Measurements from ENCODE around the gene EGFR. TPM values are rescaled to one million over a fixed set of nuclear protein-coding genes. Genes with fewer than 3 reads are reported as not detected.

EGFR gene
- total and polyA plus RNA-seq, 2 experiments from 2014 or later, result 21.6 to 51.0 TPM

DNA sequence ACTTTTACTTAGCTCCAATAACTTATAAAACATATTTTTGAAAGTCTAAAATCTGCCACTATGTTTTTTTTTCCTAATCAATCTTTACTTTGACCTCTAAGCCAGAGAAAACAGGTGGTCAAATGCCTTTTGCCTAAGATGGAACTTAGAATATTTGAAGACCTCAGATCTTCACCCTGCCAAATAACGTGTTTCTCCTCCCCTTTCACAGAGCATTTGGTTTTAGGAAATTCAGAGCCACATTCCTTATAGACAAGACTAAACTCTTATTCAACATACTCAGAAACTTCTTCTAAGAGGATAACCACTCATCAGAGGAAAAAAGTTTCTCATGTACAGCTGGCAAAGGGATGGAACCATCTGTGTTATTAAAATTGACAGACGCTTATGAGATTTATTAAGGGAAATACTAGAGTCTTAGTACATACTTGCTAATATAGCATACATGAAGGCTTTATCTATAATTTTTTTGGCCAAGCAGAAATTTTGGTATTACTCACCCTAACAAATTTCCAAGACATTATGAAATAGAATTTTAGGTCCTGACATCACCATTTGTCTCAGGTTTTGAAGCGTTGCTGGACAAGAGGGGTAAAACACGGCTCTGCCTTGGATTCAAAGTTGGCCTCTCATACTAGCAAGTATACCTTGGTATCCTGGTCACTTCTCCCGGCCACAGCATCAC, 2.6 kb upstream of the EGFR start:
- Histone ChIP-seq H3K36me3 (replicated peaks; ENCODE audit: insufficient read depth, low read depth) (no peaks in the 10 kb centered on the region), H3K27ac (no peak overlapping the region), H4K20me1 (ENCODE audit: insufficient read depth, poor library complexity, severe bottlenecking) (peaks cover 4% of the 10 kb centered on the region), H3K27me3 (no peaks in the 10 kb centered on the region), H2AFZ (no peak overlapping the region), H3K9me2 (replicated peaks; ENCODE audit: insufficient read depth) (no peaks in the 10 kb centered on the region), H3K4me1 (ENCODE audit: insufficient read depth) (no peaks in the 10 kb centered on the region), H3K79me2 (peaks cover 19% of the 10 kb centered on the region), H3K4me3 (no peak overlapping the region), H3K9me3 (ENCODE audit: low read depth) (no peaks in the 10 kb centered on the region), H3K4me2 (no peak overlapping the region)
- DNase-seq (ENCODE audit: low spot score), result no peak
- whole genome bisulfite sequencing (ENCODE audit: low lambda C conversion rate, missing lambda C conversion rate), result 85% methylated on average over 5 of the region's 5 CpGs
- TF ChIP-seq, protein P1, sequence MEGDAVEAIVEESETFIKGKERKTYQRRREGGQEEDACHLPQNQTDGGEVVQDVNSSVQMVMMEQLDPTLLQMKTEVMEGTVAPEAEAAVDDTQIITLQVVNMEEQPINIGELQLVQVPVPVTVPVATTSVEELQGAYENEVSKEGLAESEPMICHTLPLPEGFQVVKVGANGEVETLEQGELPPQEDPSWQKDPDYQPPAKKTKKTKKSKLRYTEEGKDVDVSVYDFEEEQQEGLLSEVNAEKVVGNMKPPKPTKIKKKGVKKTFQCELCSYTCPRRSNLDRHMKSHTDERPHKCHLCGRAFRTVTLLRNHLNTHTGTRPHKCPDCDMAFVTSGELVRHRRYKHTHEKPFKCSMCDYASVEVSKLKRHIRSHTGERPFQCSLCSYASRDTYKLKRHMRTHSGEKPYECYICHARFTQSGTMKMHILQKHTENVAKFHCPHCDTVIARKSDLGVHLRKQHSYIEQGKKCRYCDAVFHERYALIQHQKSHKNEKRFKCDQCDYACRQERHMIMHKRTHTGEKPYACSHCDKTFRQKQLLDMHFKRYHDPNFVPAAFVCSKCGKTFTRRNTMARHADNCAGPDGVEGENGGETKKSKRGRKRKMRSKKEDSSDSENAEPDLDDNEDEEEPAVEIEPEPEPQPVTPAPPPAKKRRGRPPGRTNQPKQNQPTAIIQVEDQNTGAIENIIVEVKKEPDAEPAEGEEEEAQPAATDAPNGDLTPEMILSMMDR (IDR thresholded peaks at IDR 0.05; ENCODE audit: poor library complexity), result no peak
- TF ChIP-seq EZH2 (IDR thresholded peaks at IDR 0.05; ENCODE audit: borderline replicate concordance) (no peak), EZH2phosphoT487 (IDR thresholded peaks at IDR 0.05; ENCODE audit: low read depth, severe bottlenecking, unreplicated experiment) (no peak)

DNA sequence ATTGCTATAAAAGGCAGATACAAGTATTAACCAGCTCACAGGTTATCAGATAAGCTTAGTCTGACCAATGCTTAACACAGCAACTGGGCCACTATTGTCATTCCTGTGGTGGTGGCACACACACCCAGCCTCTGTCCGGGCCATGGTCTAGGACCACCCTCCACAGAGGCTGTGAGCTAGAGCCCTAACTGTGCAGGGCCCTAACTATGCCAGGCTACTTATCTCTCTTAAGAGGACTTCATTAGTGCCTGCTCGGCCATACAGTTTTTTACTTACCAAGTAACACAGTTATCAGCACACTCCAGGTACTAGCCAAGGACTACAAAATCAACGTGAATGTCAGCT, 2.1 kb upstream of the EGFR start:
- Histone ChIP-seq H2AFZ (no peak overlapping the region), H3K36me3 (replicated peaks; ENCODE audit: insufficient read depth, low read depth) (no peaks in the 10 kb centered on the region), H3K4me1 (ENCODE audit: insufficient read depth) (no peaks in the 10 kb centered on the region), H3K27me3 (no peaks in the 10 kb centered on the region), H3K9me3 (ENCODE audit: low read depth) (no peaks in the 10 kb centered on the region), H3K9me2 (replicated peaks; ENCODE audit: insufficient read depth) (no peaks in the 10 kb centered on the region), H3K27ac (no peak overlapping the region), H3K4me3 (no peak overlapping the region), H3K4me2 (no peak overlapping the region), H3K79me2 (peaks cover 24% of the 10 kb centered on the region), H4K20me1 (ENCODE audit: insufficient read depth, poor library complexity, severe bottlenecking) (peaks cover 5% of the 10 kb centered on the region)
- WGBS (ENCODE audit: low lambda C conversion rate, missing lambda C conversion rate), result 89% methylated on average over 3 of the region's 3 CpGs
- no peak for DNase-seq (ENCODE audit: low spot score)
- TF ChIP-seq EZH2 (IDR thresholded peaks at IDR 0.05; ENCODE audit: borderline replicate concordance) (no peak), EZH2phosphoT487 (IDR thresholded peaks at IDR 0.05; ENCODE audit: low read depth, severe bottlenecking, unreplicated experiment) (no peak)
- TF ChIP-seq, protein P1 (IDR thresholded peaks at IDR 0.05; ENCODE audit: poor library complexity), result no peak

DNA sequence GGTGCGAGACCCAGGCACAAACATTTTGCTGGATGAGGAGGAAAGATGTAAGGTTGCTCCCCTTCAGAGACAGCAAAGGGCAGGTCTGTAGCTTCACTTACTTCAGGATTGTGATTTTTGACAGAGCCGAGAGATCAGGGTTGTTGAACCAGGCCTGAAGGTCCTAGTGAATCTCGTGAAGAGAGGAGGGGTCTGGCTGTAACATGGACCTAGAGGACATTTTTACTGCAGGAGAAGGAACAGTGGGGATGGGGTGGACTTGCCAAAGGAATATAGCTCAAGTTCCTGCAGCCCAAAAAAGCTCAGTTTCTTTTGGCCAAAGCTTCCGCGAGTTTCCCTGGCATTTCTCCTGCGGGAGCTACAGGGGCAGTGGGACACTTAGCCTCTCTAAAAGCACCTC, 976 bp upstream of the EGFR start:
- Histone ChIP-seq H4K20me1 (ENCODE audit: insufficient read depth, poor library complexity, severe bottlenecking) (peaks cover 5% of the 10 kb centered on the region), H2AFZ (no peak overlapping the region), H3K79me2 (peaks cover 35% of the 10 kb centered on the region), H3K4me3 (no peak overlapping the region), H3K27ac (no peak overlapping the region), H3K9me3 (ENCODE audit: low read depth) (no peaks in the 10 kb centered on the region), H3K4me2 (peak overlapping the region; percentile 93), H3K4me1 (ENCODE audit: insufficient read depth) (no peaks in the 10 kb centered on the region), H3K27me3 (no peaks in the 10 kb centered on the region), H3K36me3 (replicated peaks; ENCODE audit: insufficient read depth, low read depth) (no peaks in the 10 kb centered on the region), H3K9me2 (replicated peaks; ENCODE audit: insufficient read depth) (no peaks in the 10 kb centered on the region)
- WGBS (ENCODE audit: low lambda C conversion rate, missing lambda C conversion rate), result 94% methylated on average over 6 of the region's 6 CpGs
- TF ChIP-seq EZH2 (IDR thresholded peaks at IDR 0.05; ENCODE audit: borderline replicate concordance), result no peak
- no peak for TF ChIP-seq EZH2phosphoT487 (IDR thresholded peaks at IDR 0.05; ENCODE audit: low read depth, severe bottlenecking, unreplicated experiment)
- TF ChIP-seq, protein P1 (IDR thresholded peaks at IDR 0.05; ENCODE audit: poor library complexity), result no peak
- DNase-seq (ENCODE audit: low spot score), result no peak

Data from hepatocyte (in vitro differentiated cells).